CD4-positive, alpha-beta T cell (primary cell): ENCODE measurements around the gene PLLP. TPM values are rescaled to one million over a fixed set of nuclear protein-coding genes. Genes with fewer than 3 reads are reported as not detected.

Experiments used
- ATAC-seq: fragments of 200-7000 bp; cut with Tn5 transposase; one replicate; pipeline ENCODE4 v1.10.0; 2022; ENCODE audit warnings: mild to moderate bottlenecking; ENCODE audit not compliant: poor library complexity
- CTCF ChIA-PET: fragments of 350-600 bp; sonication (Branson Sonifier 250); formaldehyde crosslinking; loops from one replicate; lab custom pipeline; 2021; ENCODE audit warnings: antibody characterized with exemption, inconsistent platforms; lab: Charles Lee
- POLR2A ChIA-PET: fragments of 350-600 bp; sonication (Branson Sonifier 250); formaldehyde crosslinking; loops from one replicate; lab custom pipeline; 2021; ENCODE audit warnings: antibody characterized with exemption, inconsistent platforms; lab: Charles Lee
- DNase-seq, 14 experiments: peaks; one replicate each; pipeline ENCODE4 v3.0.0-alpha.2; 2013 to 2020; ENCODE audit warnings: mixed read lengths in 2 of 14
- H3K27ac ChIP-seq, 2 donors: one replicate each; pipeline versions ENCODE4 v1.5.1 to v1.7.0; 2013; ENCODE audit warnings: low read length in 2 of 2, low read depth in 1 of 2, mild to moderate bottlenecking in 1 of 2
- H3K27me3 ChIP-seq, 2 experiments: 1 replicate in 1 of 2; 2 replicates in 1 of 2; pipeline versions ENCODE4 v1.6.1 to v1.7.0; 2013; ENCODE audit warnings: low read length in 2 of 2, control low read depth in 1 of 2, mild to moderate bottlenecking in 1 of 2, moderate library complexity in 1 of 2; ENCODE audit not compliant: insufficient read depth in 2 of 2, control insufficient read depth in 1 of 2
- H3K36me3 ChIP-seq: one replicate; pipeline ENCODE4 v1.6.1; 2013; ENCODE audit warnings: low read length, control low read depth; ENCODE audit not compliant: insufficient read depth
- H3K4me1 ChIP-seq: one replicate; pipeline ENCODE4 v1.6.1; 2013; ENCODE audit warnings: low read length, control low read depth; ENCODE audit not compliant: insufficient read depth
- H3K4me3 ChIP-seq: one replicate; pipeline ENCODE4 v1.5.1; 2013; ENCODE audit warnings: mild to moderate bottlenecking, low read length, moderate library complexity
- H3K9me3 ChIP-seq, 2 experiments: 1 replicate in 1 of 2; 2 replicates in 1 of 2; pipeline versions ENCODE4 v1.6.1 to v1.7.0; 2013; ENCODE audit warnings: low read length in 2 of 2, mild to moderate bottlenecking in 2 of 2, control low read depth in 1 of 2, moderate library complexity in 1 of 2; ENCODE audit not compliant: control insufficient read depth in 1 of 2, insufficient read depth in 1 of 2
- H3K27ac Mint-ChIP-seq: one replicate; pipeline ENCODE4 v1.8.0; 2020; ENCODE audit warnings: mixed read lengths
- H3K27me3 Mint-ChIP-seq: one replicate; pipeline ENCODE4 v1.8.0; 2021; ENCODE audit warnings: mixed read lengths
- H3K36me3 Mint-ChIP-seq: one replicate; pipeline ENCODE4 v1.8.0; 2021; ENCODE audit warnings: low read depth, mixed read lengths
- H3K4me1 Mint-ChIP-seq: one replicate; pipeline ENCODE4 v1.8.0; 2021; ENCODE audit warnings: low read depth, mixed read lengths
- H3K4me3 Mint-ChIP-seq: one replicate; pipeline ENCODE4 v1.8.0; 2020; ENCODE audit warnings: mild to moderate bottlenecking, mixed read lengths
- H3K9me3 Mint-ChIP-seq: one replicate; pipeline ENCODE4 v1.8.0; 2020; ENCODE audit warnings: mixed read lengths
- intact Hi-C, 2 experiments: fragments of 100-400 bp; cut with DNase I in 1 of 2; cut with micrococcal nuclease in 1 of 2; formaldehyde crosslinking; loops; one replicate each; pipeline versions ENCODE4 v1.15.1 to v1.9.0; 2023 to 2025; cut with DNase I, micrococcal nuclease
- total RNA-seq, 174 experiments: library from RNA in 2 of 174; stranded (reverse) in 2 of 174; gene quantifications; one replicate each; pipeline ENCODE4 v1.2.3 and lab custom pipeline; 2021 to 2026
- TF ChIP-seq, protein P1 (sequence below): fragments of 200-600 bp; IDR thresholded peaks from one replicate; pipeline ENCODE4 v1.8.0; 2022; ENCODE audit warnings: antibody characterized with exemption, mild to moderate bottlenecking

Gene PLLP
- total RNA-seq, 2 experiments from 2014 or later = 1.8 to 2.5 TPM

DNA sequence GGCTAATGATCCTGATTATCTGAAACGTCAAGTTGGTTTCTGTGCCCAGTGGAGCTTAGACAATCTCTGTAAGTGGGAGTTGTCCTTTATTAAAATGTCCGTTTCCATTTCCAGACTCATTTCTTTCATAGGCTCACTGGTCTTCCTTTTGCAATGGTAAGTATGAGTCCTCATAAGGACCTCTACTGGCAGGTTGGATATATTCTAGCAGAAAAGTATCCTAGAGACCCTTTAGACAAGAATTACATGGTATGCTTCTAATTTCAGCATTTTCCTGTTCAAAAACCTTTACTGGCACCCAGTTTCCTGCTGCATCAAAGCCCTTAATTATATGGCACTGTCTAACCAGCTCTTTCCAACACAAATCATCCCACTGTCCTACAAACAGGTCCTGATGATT lies 67.5 kb downstream of the PLLP start:
- DNase-seq = no peak
- Histone ChIP-seq H3K4me1 (no peaks in the 10 kb centered on the region), H3K27me3 (no peaks in the 10 kb centered on the region), H3K27ac (no peak overlapping the region), H3K4me3 (no peak overlapping the region), H3K9me3 (peaks cover 13 to 28% of the 10 kb centered on the region in 2 experiments), H3K36me3 (peaks cover 89% of the 10 kb centered on the region)
- ChIA-PET CTCF (no interaction called here), POLR2A (no interaction called here)
- intact Hi-C loops = no loop called here
- TF ChIP-seq, protein P1, sequence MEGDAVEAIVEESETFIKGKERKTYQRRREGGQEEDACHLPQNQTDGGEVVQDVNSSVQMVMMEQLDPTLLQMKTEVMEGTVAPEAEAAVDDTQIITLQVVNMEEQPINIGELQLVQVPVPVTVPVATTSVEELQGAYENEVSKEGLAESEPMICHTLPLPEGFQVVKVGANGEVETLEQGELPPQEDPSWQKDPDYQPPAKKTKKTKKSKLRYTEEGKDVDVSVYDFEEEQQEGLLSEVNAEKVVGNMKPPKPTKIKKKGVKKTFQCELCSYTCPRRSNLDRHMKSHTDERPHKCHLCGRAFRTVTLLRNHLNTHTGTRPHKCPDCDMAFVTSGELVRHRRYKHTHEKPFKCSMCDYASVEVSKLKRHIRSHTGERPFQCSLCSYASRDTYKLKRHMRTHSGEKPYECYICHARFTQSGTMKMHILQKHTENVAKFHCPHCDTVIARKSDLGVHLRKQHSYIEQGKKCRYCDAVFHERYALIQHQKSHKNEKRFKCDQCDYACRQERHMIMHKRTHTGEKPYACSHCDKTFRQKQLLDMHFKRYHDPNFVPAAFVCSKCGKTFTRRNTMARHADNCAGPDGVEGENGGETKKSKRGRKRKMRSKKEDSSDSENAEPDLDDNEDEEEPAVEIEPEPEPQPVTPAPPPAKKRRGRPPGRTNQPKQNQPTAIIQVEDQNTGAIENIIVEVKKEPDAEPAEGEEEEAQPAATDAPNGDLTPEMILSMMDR = no peak
- H3K9me3 Mint-ChIP-seq = peaks cover 4% of the 10 kb centered on the region
- ATAC-seq = no peak
- no peaks in the 10 kb centered on the region for H3K4me1 Mint-ChIP-seq
- no peak overlapping the region for H3K4me3 Mint-ChIP-seq
- H3K27me3 Mint-ChIP-seq = no peaks in the 10 kb centered on the region
- H3K36me3 Mint-ChIP-seq = peaks cover 99% of the 10 kb centered on the region
- H3K27ac Mint-ChIP-seq = no peak overlapping the region

DNA sequence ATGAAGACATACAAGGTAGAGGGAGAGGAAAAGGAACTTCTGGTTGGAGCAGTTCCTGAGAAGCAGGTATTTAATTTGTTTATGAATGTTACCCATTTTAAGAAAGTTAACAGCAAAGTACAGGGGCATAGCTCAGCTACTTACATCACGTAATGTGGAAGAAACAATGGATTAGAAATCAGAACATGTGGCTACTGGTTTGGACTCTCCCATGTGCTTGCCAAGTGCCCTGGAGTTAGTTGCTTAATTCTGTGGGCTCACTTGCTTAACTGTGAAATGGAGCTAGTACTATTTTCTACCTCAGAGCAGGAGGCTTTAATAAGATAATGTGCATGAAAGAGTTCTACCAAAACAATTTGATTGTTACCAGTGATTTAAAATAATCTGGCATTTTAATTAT lies 71.0 kb downstream of the PLLP start:
- DNase-seq = no peak
- Histone ChIP-seq H3K27ac (no peak overlapping the region), H3K4me3 (no peak overlapping the region), H3K4me1 (no peaks in the 10 kb centered on the region), H3K27me3 (no peaks in the 10 kb centered on the region), H3K9me3 (peaks cover 9 to 28% of the 10 kb centered on the region in 2 experiments), H3K36me3 (peaks cover 87% of the 10 kb centered on the region)
- POLR2A ChIA-PET = no interaction called here
- Mint-ChIP-seq H3K27me3 (no peaks in the 10 kb centered on the region), H3K9me3 (peaks cover 4% of the 10 kb centered on the region), H3K27ac (no peak overlapping the region), H3K4me1 (no peaks in the 10 kb centered on the region), H3K36me3 (peaks cover 92% of the 10 kb centered on the region), H3K4me3 (no peak overlapping the region)
- intact Hi-C loops = no loop called here
- CTCF ChIA-PET = no interaction called here
- no peak for ATAC-seq
- TF ChIP-seq, protein P1 = no peak

DNA sequence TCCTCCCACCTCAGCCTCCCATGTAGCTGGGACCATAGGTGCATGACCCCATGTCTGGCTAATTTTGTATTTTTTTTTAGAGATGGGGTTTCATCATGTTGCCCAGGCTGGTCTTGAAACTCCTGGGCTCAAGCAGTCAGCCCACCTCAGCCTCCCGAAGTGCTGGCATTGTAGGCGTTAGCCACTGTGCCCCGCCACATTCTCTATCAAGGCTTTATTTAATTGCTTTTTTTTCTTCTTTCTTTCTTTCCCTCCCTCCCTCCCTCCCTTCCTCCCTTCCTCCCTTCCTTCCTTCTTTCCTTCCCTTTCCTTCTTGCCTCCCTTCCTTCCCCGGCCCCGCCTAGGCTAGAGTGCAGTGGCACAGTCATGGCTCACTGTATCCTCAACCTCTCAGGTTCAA lies 74.7 kb downstream of the PLLP start:
- no peaks in the 10 kb centered on the region for H3K4me1 Mint-ChIP-seq
- DNase-seq (no peak), ATAC-seq (no peak)
- no peaks in the 10 kb centered on the region for H3K4me1 ChIP-seq
- H3K27me3 Mint-ChIP-seq = no peaks in the 10 kb centered on the region
- intact Hi-C loops = no loop called here
- no peaks in the 10 kb centered on the region for H3K9me3 Mint-ChIP-seq
- H3K36me3 ChIP-seq = peaks cover 83% of the 10 kb centered on the region
- POLR2A ChIA-PET = interaction anchor here (0.7 kb wide), 1 partner anchor 263 kb away, joined by 4 read pairs; no protein-coding TSS in a partner anchor
- TF ChIP-seq, protein P1 = no peak
- no peaks in the 10 kb centered on the region for H3K27me3 ChIP-seq
- no peak overlapping the region for H3K27ac Mint-ChIP-seq
- no peak overlapping the region for H3K4me3 ChIP-seq
- H3K4me3 Mint-ChIP-seq = no peak overlapping the region
- peaks cover 89% of the 10 kb centered on the region for H3K36me3 Mint-ChIP-seq
- CTCF ChIA-PET = interaction anchor here (0.6 kb wide), 1 partner anchor 70 kb away, joined by 3 read pairs; no protein-coding TSS in a partner anchor
- peaks cover 0 to 3% of the 10 kb centered on the region in 2 experiments for H3K9me3 ChIP-seq
- H3K27ac ChIP-seq = no peak overlapping the region
